DMS114 treated with DMSO at 0.1 percent for 48 hours (cell line): ENCODE measurements around the gene ADRA2C.

ENCODE experiments used
- DNase-seq: peaks from one replicate; lab custom pipeline; 2025; ENCODE audit not compliant: unreplicated experiment; lab: John Stamatoyannopoulos, UW

ADRA2C gene

DNA sequence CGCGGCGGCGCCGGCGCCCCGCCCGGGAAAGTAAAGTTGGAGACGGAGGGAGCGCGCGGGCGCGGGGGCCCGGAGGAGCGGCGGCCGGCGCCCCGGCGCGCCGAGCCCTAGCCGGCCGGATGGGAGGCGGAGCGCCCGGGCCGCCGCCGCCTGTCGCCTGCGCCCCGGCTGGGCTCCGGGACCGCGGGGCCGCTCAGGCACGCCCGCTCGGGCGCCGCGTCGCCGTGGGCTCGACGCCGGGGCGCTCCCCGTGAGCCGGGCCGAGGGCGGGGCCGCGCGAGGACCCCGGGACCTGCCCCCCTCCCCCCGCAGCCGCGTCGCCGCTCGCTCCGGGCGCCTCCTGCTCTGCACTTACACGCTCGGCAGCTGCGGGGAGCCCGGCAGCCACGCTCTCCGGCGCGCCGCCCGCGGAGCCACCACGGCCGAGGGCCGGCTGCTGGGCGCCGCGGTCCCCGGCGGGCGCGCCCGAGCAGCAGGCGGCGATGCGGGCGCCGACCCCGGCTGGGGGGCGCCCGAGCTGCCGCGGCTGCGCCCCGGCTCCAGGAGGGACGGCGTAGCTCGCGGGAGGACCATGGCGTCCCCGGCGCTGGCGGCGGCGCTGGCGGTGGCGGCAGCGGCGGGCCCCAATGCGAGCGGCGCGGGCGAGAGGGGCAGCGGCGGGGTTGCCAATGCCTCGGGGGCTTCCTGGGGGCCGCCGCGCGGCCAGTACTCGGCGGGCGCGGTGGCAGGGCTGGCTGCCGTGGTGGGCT is at the start of gene ADRA2C:
Gene ADRA2C (plus strand): TSS at position 350 of the 749 bp plus-strand sequence. CDS start 222 bp downstream, at position 572.
- DNase-seq, result no peak

DNA sequence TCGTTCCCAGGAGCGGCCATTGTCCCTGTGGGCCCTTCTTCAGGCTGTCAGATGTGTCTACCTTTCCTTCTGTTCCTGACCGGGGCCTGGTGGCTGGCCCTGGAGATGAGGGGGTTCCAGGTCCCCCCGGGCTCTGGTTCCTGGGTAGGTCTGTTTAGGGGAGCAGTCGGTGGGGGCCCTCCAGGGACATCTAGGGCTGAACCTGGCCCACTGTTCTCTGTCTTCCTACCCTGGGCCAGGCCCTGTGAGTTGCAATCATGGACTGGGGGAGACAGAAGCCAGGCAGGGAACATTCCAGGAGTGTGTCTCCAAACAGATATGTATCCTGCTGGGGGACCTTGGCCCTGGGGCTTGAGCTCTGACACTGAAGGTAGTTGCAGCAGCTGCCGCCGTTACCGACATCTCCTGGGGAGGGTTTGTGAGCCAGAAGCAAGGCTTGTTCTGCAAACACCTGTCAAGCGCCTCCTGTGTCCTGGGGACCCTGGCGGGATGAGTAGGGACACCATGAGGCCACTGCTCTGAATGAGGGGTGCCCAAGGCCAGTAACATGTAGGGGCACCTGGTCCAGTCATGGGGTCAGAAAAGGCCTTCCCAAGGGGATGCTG is 49.5 kb upstream of the ADRA2C start:
- DNase-seq, result no peak

DNA sequence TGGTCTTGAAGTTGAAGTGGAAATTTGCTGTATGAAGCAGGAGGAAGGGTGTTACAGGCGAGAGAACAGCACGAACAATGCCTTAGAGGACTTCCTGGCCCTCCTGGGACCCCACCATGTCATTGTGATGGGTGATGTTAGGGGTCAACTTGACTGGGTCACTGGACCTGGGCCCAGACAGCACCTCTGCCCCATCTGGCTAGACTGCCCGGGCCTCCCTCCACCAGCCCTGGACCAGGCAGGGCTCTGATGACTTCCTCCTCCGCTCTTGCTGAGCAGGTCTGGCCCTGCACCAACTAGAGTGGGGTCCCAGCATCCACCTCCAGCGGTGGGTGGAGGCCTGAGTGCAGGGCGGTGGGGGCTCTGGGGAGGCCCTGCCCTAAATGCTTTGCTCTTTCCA is 48.9 kb upstream of the ADRA2C start:
- DNase-seq, result no peak

DNA sequence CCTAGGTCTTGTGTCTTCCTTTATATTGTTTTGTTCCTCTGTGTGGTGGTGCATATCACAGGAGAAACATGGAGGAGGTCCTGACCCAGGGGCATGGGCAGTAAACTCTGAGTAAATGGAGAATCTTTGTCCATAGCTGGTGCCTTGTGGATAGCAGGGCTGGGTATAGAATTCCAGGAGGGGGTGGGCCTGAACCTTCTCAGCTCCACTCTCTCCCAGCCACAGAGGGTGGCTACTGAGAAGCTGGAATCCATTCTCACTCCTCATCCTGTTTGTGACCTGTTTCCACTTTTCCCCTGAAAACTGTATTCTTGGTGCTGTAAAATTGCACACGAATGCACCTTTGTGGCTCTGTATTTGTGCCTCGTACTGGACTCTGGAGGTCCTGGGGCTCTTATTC is 47.7 kb upstream of the ADRA2C start:
- no peak for DNase-seq

DNA sequence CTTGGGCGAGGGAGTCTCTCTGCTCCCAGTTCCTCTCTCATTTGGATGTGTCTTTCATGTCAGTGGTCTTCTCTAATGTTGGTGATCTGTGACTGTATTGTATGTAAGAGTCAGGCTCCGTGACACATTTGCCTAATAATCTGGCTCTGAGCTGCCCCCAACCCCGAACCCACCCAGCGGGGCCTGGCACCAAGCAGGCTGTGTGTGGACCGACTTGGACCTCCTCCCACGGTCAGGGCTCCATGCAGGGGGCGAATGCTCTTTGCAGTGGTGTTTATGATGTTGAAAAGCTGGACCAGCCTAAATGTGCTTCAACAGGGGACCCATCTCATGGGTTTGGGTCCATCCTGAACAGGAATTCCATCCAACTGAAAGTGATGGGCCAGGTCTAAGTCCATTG is 47.0 kb upstream of the ADRA2C start:
- no peak for DNase-seq

DNA sequence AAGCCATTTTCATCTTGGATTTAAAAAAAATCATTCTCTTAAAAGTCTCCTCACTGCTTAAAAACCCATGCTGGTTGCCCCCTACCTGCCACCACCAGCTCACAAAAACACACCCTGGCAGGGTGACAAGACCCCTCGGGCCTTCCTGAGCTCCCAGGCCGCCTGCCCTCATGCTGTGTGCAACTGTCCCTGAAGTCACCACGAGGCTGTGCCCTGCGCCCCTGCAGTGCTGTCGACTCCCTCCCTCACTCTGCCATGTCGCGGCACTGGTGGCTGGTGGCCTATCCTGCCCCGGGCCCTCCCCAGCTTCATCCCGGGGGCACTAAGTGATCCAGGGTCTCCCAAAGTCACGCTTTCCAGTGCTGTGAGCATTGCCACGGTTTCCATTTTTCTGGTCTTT is 46.3 kb upstream of the ADRA2C start:
- DNase-seq, result no peak

DNA sequence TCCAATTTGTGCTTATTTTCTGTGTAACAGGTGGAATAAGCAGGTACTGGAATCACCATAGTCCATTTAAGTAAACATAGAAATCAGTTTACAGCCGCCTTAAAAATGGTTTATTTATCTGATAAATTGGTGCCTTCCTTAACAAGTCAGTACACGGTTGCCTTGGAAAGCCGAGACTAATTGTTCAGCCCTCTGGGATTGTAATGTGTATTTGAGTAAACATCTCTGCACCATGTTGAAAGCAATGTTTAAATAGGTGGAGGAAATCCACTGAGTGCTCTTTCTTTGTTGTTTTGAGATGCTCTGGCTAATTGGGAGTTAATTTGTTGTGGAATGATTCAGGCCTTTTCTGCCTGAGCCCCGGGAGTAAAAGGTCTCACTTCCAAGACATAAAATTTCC is 45.7 kb upstream of the ADRA2C start:
- DNase-seq, result no peak

DNA sequence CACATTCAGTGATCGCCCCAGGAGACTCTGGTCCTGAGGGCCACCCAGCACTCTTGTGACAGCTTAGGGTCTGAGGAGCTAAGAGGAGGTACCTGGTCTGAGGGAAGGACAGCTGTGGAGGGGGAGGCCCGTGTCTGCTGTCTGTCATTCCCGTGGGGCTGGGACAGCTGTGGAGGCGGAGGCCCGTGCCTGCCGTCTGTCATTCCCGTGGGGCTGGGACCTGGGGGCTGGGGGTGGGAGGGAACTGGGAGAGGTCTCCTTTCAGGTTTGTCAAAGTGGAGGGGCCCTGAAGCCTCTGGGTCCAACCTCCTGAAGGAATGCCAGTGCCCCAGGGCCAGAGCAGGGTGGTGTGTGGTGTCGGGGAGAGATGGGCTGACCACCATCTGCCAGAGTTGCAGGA is 45.0 kb upstream of the ADRA2C start:
- no peak for DNase-seq

DNA sequence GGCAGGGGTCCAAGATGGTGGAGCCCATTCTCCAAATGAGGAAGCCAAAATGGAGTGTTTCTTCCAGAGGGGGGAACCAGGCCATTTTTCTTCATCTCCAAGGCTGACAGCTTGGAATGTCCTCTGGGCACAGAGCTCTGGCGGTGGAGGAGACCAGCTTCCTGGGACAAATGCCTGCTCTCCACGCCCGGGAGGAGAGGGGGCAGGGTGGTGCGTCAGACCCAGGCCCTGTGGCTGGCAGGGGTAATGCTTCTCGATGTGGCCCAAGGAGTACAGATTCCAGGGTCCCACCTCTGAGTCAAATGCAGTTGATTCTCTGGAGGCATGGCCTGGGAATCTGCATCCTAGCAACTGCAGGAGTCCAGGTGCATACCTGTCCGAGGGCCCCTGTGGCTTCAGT is 44.6 kb upstream of the ADRA2C start:
- DNase-seq, result no peak

DNA sequence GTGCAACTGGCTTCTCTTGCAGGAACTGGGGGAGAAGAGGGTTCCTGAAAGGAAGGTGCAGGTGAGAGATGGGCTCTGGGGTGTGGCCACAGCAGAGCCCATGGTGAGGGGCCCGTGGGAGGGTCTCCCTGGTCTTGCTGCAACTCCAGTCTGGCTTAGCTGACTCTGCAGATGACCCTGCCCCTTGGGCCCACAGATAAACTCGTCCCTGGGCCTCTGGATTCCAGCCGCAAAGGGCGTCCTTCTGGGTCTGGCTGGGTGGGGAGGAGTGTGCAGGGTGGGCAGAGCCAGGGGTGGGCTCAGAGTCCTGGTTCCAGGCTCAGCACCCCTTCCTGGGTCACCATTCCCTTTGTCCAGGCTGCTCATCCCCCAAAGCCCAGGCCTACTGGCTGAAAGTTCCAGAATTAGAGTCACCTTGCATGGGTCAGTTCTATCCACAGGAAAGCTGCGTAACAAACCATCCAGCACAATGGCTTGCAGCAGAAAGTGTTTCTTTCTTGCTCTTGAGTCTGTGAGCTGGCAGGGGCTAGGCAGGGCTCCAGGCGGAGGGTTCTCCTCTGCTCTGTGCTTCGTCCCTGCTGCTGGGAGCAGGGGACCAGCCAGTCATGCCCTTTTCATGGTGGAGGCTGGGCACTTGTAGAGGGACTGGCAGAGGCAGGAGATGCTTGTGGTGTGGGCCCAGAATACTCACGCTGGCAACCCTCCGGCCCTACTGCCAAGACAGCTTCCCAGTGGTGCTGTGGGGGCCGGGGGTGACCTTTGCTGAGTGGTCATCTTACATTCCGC is 43.5 kb upstream of the ADRA2C start:
- DNase-seq, result no peak

DNA sequence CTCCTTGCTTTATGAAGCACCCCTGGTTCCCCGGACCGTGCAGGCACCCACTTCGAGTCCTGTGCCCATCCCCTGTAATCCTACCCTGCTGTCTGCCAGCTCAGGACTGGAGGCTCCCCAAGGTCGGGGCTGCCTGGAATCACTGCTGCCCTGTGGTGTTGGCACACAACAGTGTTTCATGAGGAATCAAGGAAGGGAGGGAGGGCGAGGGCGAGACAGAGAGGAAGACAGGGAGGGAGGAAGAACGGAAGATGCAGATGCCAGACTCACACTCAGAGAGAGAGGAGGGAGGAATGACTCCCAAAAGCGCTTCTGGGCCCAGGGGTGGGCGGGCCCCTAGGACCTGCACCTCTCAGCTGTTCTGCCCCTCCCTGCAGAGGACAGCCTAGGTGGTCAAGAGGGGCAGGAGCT is 42.9 kb upstream of the ADRA2C start:
- DNase-seq, result no peak

DNA sequence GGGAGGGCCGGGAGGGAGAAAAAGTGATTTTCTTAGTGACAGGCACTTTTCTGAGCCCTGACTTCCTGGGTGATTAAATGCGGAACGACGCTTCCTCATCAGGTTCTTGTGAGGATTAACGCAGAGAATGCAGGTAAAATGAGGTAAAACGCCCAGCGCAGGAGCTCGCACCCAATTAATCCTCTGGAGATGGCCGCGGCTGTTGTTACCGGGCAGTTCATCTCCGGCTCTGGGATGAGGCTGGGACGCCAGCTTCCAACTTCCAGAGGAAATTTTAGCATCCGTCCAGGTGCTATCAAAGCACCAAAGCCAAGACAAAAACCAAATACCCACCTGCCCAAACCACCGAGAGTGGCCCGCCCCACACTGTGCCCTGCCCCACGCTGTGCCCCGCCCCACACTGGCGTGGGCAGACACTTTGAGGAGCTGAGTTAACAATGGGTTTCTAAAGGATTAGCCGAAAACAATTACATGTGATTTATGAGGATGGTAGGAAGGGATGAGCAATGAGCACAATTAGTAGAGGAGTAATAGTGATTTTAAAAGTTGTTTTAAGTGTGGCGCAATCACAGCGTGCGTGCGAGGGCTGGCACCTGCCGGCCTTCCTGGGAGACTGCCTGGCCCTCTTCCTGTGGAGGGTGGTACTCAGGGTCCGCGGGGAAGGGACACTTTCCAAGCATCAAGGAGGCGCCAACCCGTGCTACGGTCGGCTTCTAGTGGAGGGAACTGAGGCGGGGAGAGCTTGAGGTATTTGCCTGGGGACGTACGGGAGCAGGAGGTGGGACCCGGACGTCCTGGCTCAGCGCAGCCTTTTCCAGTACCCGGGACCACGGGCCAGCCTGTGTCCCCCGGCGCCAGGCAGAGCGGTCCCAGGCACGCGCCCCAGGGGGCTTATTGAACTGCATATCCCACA is 41.6 kb upstream of the ADRA2C start:
- DNase-seq, result no peak

DNA sequence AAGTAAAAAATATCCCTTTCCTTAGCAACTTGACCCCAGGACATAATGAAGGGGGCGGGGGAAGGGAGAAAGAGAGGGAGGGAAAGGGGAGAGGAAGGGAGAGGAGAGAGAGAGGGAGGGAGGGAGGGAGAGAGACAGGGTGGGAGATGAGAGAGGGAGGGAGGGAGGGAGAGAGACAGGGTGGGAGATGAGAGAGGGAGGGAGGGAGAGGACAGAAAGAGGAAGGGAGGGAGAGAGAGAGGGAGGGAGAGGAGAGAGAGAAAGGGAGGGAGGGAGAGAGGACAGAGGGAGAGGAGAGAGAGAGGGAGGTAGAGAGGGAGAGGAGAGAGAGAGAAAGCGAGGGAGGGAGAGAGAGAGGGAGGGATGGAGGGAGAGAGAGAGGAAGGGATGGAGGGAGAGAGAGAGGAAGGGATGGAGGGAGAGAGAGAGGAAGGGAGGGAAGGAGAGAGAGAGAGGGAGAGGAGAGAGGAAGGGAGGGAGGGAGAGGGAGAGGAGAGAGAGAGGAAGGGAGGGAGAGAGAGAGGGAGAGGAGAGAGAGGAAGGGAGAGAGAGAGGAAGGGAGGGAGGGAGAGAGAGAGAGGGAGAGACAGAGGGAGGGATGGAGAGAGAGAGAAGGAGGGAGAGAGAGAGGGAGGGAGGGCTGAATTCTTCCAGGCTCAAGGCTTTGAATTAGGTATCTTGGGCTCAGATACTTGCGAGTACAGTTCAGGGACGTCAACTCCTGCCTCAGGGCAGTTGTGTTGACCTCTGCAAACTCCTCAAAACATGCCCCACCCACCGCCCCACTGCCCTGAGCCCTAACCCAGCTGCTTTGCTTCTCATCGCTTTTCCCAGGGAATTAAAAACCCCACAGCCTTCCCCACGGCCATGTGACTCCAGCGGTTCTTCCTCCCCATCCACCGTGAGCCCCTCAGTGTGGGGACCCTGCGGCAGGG is 40.0 kb upstream of the ADRA2C start:
- no peak for DNase-seq

DNA sequence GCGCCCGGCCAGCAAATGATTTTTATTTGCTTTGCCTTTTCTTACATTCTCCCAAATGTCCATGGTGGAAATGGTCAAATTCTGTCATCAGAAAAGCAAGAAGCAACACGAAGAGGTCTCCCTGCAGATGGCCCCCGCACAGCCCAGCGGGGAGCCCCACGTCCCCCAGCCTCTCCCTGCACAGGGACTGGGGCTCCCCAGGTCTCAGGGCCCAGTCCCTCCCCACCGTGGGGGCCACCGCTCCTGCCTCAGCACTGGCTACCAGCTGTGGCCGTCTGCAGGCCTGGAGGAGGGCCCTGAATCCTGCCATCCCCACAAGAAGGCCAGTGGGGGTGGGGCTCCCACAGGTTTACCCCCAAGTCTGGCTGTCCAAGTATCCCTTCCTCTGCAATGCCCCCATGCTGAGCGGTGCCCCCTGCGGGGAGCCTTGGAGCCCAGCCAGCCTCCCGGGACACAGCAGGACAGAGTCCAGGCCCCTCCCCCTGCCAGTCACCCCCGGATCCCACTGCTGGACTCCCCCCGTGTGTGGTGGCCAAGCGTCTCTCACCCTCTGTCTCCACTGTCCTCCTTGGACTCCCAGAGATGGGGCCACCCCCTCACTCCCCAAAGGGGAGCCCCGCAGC is 38.2 kb upstream of the ADRA2C start:
- no peak for DNase-seq

DNA sequence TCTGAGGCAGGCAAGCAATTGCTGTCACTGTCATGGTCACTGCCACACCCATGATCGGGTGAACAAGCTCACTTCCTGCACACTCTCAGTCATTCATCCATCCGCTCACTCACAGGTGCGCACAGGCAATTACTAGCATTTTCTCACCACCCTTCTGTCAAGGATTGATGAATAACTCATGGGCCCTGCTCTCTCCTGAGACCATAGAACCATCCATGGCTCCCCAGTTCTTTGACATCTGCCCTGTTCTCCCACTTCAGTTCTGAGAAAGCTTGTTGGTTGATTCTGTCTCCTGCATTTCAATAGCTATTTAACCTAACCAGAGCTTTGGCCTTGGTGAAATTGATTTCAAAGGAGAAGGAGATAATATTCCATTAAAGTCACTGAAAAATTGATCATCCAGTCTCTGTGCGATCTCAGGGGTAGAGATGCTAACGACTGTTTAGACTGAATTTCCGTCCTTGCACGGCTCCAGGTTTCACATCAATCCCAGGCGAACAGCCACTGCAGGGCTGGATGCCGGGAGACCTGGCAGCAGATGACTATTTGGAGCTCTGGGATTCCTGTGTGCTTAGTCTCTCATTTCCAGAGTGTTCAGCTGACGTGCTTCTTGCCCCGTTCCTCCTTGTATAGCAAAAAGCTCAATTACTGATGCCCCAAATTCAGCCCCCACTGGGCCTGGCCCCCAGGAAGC is 36.9 kb upstream of the ADRA2C start:
- DNase-seq, result no peak

DNA sequence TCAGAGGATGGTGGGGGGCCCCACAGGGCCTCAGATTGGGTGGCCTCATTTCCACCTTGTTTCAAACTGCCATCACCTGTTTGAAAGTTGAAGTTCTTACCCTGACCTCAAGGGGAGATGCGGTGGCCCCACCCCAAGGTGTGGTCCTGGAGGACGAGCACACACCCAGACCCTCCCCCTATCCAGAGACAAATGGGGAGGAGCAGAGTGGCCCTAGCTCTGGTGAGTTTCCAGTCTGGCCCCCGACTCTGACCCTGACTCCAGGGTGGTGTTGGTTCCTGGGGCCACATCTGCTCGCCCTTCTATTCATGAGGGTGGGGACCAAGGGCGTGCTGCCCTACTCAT is 36.3 kb upstream of the ADRA2C start:
- no peak for DNase-seq

DNA sequence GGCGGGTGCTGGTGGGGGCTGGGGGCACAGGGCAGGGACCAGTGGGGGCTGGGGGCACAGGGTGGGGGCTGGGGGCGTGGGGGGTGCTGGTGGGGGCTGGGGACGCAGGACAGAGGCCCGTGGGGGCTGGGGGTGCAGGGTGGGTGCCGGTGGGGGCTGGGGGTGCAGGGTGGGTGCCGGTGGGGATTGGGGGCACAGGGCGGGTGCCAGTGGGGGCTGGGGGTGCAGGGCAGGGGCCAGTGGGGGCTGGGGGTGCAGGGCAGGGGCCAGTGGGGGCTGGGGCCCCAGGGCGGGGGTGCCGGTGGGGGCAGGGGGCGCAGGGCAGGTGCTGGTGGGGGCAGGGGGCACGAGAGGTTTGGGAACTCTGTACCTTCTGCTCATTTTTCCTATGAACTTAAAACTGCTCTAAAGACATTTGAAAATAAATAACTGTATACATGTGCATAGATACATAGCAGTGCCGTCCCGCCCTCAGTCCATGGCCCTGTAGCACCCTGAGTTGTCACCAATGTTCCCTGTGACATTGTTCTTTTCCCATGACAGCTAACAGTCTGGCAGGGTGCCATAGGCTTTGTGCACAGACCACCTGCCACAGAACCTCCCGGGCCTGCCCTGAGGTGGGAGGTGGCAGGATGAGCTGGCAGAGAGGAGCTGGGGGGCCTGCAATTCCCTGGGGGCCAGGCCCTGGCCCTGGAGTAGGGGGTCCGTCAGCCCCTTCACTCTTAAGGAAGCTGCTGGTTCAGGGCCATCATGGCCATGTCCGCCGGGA is 35.6 kb upstream of the ADRA2C start:
- DNase-seq, result no peak
